AG10803 (cell line): ENCODE results near the gene EEFSEC.

Experiments used
- DNase-seq: peaks from one replicate; pipeline ENCODE4 v3.0.0; 2010; ENCODE audit warnings: low read depth
- H3K4me3 ChIP-seq: 2 replicates; pipeline ENCODE4 v1.5.1; 2011; ENCODE audit warnings: mild to moderate bottlenecking, low read length, control low read depth
- TF ChIP-seq, protein P1 (sequence below): conservative IDR thresholded peaks from 2 replicates; pipeline ENCODE4 v1.5.1; 2011; ENCODE audit warnings: mild to moderate bottlenecking, low read length, control low read depth, inconsistent platforms

EEFSEC gene

GRCh38 chr3:128277378-128278069 is 124.2 kb downstream of the EEFSEC start:
- H3K4me3 ChIP-seq: no peak overlapping the region
- TF ChIP-seq, protein P1, sequence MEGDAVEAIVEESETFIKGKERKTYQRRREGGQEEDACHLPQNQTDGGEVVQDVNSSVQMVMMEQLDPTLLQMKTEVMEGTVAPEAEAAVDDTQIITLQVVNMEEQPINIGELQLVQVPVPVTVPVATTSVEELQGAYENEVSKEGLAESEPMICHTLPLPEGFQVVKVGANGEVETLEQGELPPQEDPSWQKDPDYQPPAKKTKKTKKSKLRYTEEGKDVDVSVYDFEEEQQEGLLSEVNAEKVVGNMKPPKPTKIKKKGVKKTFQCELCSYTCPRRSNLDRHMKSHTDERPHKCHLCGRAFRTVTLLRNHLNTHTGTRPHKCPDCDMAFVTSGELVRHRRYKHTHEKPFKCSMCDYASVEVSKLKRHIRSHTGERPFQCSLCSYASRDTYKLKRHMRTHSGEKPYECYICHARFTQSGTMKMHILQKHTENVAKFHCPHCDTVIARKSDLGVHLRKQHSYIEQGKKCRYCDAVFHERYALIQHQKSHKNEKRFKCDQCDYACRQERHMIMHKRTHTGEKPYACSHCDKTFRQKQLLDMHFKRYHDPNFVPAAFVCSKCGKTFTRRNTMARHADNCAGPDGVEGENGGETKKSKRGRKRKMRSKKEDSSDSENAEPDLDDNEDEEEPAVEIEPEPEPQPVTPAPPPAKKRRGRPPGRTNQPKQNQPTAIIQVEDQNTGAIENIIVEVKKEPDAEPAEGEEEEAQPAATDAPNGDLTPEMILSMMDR: no peak
- no peak for DNase-seq

- TF ChIP-seq, protein P1: no peak
- DNase-seq: no peak
- no peak overlapping the region for H3K4me3 ChIP-seq
These were observed 124.8 kb downstream of the EEFSEC start for GRCh38 chr3:128278130-128278529.

GRCh38 chr3:128278761-128279600 is 125.7 kb downstream of the EEFSEC start:
- DNase-seq: peak; percentile 90
- H3K4me3 ChIP-seq: no peak overlapping the region; the same call in 1 of the 2 replicates
- TF ChIP-seq, protein P1: no peak

- DNase-seq: no peak
- TF ChIP-seq, protein P1: no peak
- no peak overlapping the region for H3K4me3 ChIP-seq
These were observed 126.3 kb downstream of the EEFSEC start for GRCh38 chr3:128279601-128279880.

GRCh38 chr3:128280481-128281052 is 127.3 kb downstream of the EEFSEC start:
- TF ChIP-seq, protein P1: no peak

GRCh38 chr3:128281056-128281455 is 127.8 kb downstream of the EEFSEC start:
- no peak for DNase-seq
- no peak overlapping the region for H3K4me3 ChIP-seq
- TF ChIP-seq, protein P1: no peak

More at GRCh38 chr3:128280481-128281052, 127.3 kb downstream of the EEFSEC start:
- no peak for DNase-seq
- H3K4me3 ChIP-seq: no peak overlapping the region
